CD4-positive, CD25-positive, alpha-beta regulatory T cell (primary cell): ENCODE measurements around the gene PLAU. TPM values are rescaled to one million over a fixed set of nuclear protein-coding genes. Genes with fewer than 3 reads are reported as not detected.
"Not testable (repeated sequence)": the region's sequence is repeated elsewhere in the genome, so short reads cannot be mapped to it uniquely, and the experiment has no call there.

ENCODE experiments used
- ATAC-seq, 2 donors: fragments of 150-1000 bp; cut with Tn5 transposase; one replicate each; pipeline ENCODE4 v1.10.0; 2021; ENCODE audit warnings: low read depth in 2 of 2, moderate number of reproducible peaks in 2 of 2, moderate library complexity in 1 of 2
- DNase-seq, 3 donors: peaks; one replicate each; pipeline versions ENCODE4 v3.0.0 to v3.0.0-alpha.2; 2012 to 2022; ENCODE audit warnings: mixed read lengths in 1 of 3
- H3K27ac ChIP-seq: one replicate; pipeline ENCODE4 v1.7.0; 2013; ENCODE audit warnings: mild to moderate bottlenecking, low read length; ENCODE audit not compliant: insufficient read depth, poor library complexity, severe bottlenecking
- H3K27me3 ChIP-seq: one replicate; pipeline ENCODE4 v1.7.0; 2013; ENCODE audit warnings: low read length; ENCODE audit not compliant: control insufficient read depth, insufficient read depth
- H3K36me3 ChIP-seq: one replicate; pipeline ENCODE4 v1.7.0; 2013; ENCODE audit warnings: mild to moderate bottlenecking, low read length, moderate library complexity; ENCODE audit not compliant: control insufficient read depth, insufficient read depth
- H3K4me1 ChIP-seq: 2 replicates; pipeline ENCODE4 v1.7.0; 2013; ENCODE audit warnings: mild to moderate bottlenecking, low read length; ENCODE audit not compliant: insufficient read depth, control insufficient read depth, poor library complexity, severe bottlenecking
- H3K4me3 ChIP-seq: one replicate; pipeline ENCODE4 v1.7.0; 2013; ENCODE audit warnings: low read depth, mild to moderate bottlenecking, low read length, moderate library complexity
- H3K9me3 ChIP-seq, 2 experiments: 1 replicate in 1 of 2; 2 replicates in 1 of 2; pipeline ENCODE4 v1.7.0; 2013; ENCODE audit warnings: low read length in 2 of 2, mild to moderate bottlenecking in 1 of 2, moderate library complexity in 1 of 2; ENCODE audit not compliant: control insufficient read depth in 2 of 2
- H3K27ac Mint-ChIP-seq, 3 donors: one replicate each; pipeline ENCODE4 v1.8.0; 2020 to 2022; ENCODE audit warnings: mild to moderate bottlenecking in 3 of 3, mixed read lengths in 3 of 3, moderate library complexity in 2 of 3
- H3K27me3 Mint-ChIP-seq: one replicate; pipeline ENCODE4 v1.8.0; 2022; ENCODE audit warnings: mild to moderate bottlenecking, mixed read lengths
- H3K36me3 Mint-ChIP-seq: one replicate; pipeline ENCODE4 v1.8.0; 2020; ENCODE audit warnings: mixed read lengths
- H3K4me1 Mint-ChIP-seq, 4 donors: one replicate each; pipeline ENCODE4 v1.8.0; 2020 to 2022; ENCODE audit warnings: mixed read lengths in 4 of 4, mild to moderate bottlenecking in 1 of 4
- H3K4me3 Mint-ChIP-seq, 4 donors: one replicate each; pipeline ENCODE4 v1.8.0; 2020 to 2022; ENCODE audit warnings: mild to moderate bottlenecking in 4 of 4, mixed read lengths in 4 of 4, moderate library complexity in 3 of 4
- H3K9me3 Mint-ChIP-seq, 7 donors: one replicate each; pipeline ENCODE4 v1.8.0; 2020 to 2022; ENCODE audit warnings: mixed read lengths in 7 of 7, mild to moderate bottlenecking in 3 of 7, moderate library complexity in 2 of 7
- polyA plus RNA-seq, 4 donors: library from polyadenylated mRNA; unstranded; fragments of 300-500 nt; fragmentation: Illumina TruSeq; gene quantifications; one replicate each; pipeline ENCODE4 v1.2.3, GENCODE V29; 2021
- total RNA-seq: library from RNA; stranded (reverse); gene quantifications from one replicate; pipeline ENCODE4 v1.2.3, GENCODE V29; 2022

PLAU gene
- total and polyA plus RNA-seq, 5 donors from 2014 or later = 0.35 TPM; not detected in 4

DNA sequence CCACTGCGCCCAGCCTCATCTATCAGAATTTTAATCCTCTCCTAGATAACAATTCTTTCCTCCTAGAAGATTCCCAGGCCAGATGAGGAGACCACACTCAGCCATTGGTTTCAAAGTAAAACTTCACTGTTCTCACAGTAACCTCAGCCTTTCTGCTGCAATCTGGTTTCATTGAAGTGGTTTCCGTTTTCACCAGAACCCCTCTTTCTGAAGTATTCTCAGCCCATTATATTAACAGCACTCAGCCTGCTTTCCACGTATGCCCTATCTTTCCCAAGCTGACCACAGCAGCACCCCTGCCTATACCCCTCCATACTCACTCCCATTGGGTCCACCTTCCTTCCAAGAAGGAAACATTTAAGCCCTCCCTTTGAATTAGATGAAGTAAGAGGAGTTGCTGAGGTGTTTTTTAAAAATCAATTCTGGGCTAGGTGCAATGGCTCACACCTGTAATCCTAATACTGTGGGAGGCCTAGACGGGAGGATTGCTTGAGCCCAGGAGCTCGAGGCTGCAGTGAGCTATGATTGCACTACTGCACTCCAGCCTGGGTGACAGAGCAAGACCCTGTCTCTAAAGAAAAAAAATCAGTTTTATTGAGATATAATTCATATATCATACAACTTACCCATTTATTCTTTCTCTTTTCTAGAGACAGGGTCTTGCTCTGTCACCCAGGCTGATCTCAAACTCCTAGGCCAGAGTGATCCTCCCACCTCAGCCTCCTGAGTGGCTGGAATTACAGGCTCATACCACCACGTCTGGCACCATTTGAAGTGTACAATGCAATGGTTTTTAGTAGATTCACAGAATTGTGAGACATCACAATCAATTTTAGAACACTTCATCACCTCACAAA, 11.3 kb downstream of the PLAU start:
- Mint-ChIP-seq H3K4me3 (peak overlapping the region; percentile 1 to 83 (median 60)), H3K27ac (peak overlapping the region in 1 of 3 donors; percentile 42), H3K9me3 (peaks cover 0 to 6% (median 0%) of the 10 kb centered on the region in 7 donors), H3K4me1 (peaks cover 11 to 43% (median 19%) of the 10 kb centered on the region in 4 donors), H3K36me3 (no peaks in the 10 kb centered on the region), H3K27me3 (peaks cover 5% of the 10 kb centered on the region)
- H3K4me1 ChIP-seq = peaks cover 22% of the 10 kb centered on the region
- peak; percentile 78 to 88 for ATAC-seq
- no peak overlapping the region for H3K27ac ChIP-seq
- H3K4me3 ChIP-seq = peak overlapping the region; percentile 68
- peak in 2 of 3 donors; percentile 61 to 78 for DNase-seq
- peaks cover 3% of the 10 kb centered on the region for H3K27me3 ChIP-seq
- H3K9me3 ChIP-seq = no peaks in the 10 kb centered on the region
- H3K36me3 ChIP-seq = no peaks in the 10 kb centered on the region

- Mint-ChIP-seq H3K36me3 (no peaks in the 10 kb centered on the region), H3K27me3 (peaks cover 5% of the 10 kb centered on the region), H3K4me1 (peaks cover 11 to 43% (median 19%) of the 10 kb centered on the region in 4 donors), H3K4me3 (peak overlapping the region in 1 of 4 donors; percentile 51), H3K9me3 (peaks cover 0 to 6% (median 0%) of the 10 kb centered on the region in 7 donors), H3K27ac (peak overlapping the region in 1 of 3 donors; percentile 42)
- Histone ChIP-seq H3K4me1 (peaks cover 22% of the 10 kb centered on the region), H3K4me3 (no peak overlapping the region), H3K27me3 (peaks cover 3% of the 10 kb centered on the region), H3K27ac (no peak overlapping the region), H3K9me3 (no peaks in the 10 kb centered on the region), H3K36me3 (no peaks in the 10 kb centered on the region)
- DNase-seq (no peak), ATAC-seq (no peak)
Measured at GRCh38 chr10:73922864-73923133, 11.9 kb downstream of the PLAU start.

- Mint-ChIP-seq H3K27me3 (peaks cover 5% of the 10 kb centered on the region), H3K27ac (no peak overlapping the region), H3K4me1 (peaks cover 11 to 43% (median 19%) of the 10 kb centered on the region in 4 donors), H3K9me3 (peaks cover 0 to 3% (median 0%) of the 10 kb centered on the region in 7 donors), H3K36me3 (no peaks in the 10 kb centered on the region), H3K4me3 (no peak overlapping the region)
- no peak for DNase-seq
- H3K27ac ChIP-seq = no peak overlapping the region
- H3K4me1 ChIP-seq = peaks cover 22% of the 10 kb centered on the region
- peaks cover 3% of the 10 kb centered on the region for H3K27me3 ChIP-seq
- no peaks in the 10 kb centered on the region for H3K36me3 ChIP-seq
- H3K4me3 ChIP-seq = no peak overlapping the region
- ATAC-seq = no peak
- H3K9me3 ChIP-seq = no peaks in the 10 kb centered on the region
Measured at GRCh38 chr10:73923935-73924598, 13.1 kb downstream of the PLAU start.

GRCh38 chr10:73924935-73925334, 14.0 kb downstream of the PLAU start:
- Mint-ChIP-seq H3K9me3 (peaks cover 0 to 1% (median 0%) of the 10 kb centered on the region in 7 donors), H3K27ac (no peak overlapping the region), H3K27me3 (peaks cover 5% of the 10 kb centered on the region), H3K4me3 (no peak overlapping the region), H3K4me1 (peaks cover 11 to 40% (median 17%) of the 10 kb centered on the region in 4 donors), H3K36me3 (no peaks in the 10 kb centered on the region)
- Histone ChIP-seq H3K36me3 (no peaks in the 10 kb centered on the region), H3K4me3 (no peak overlapping the region), H3K27me3 (peaks cover 3% of the 10 kb centered on the region), H3K27ac (no peak overlapping the region), H3K9me3 (no peaks in the 10 kb centered on the region), H3K4me1 (peaks cover 19% of the 10 kb centered on the region)
- no peak for DNase-seq
- no peak for ATAC-seq

GRCh38 chr10:73925539-73925938, 14.6 kb downstream of the PLAU start:
- H3K9me3 ChIP-seq = no peaks in the 10 kb centered on the region
- no peak for DNase-seq
- peaks cover 15% of the 10 kb centered on the region for H3K4me1 ChIP-seq
- Mint-ChIP-seq H3K9me3 (no peaks in the 10 kb centered on the region), H3K36me3 (no peaks in the 10 kb centered on the region), H3K4me3 (peak overlapping the region in 1 of 4 donors; percentile 8), H3K4me1 (peaks cover 11 to 35% (median 13%) of the 10 kb centered on the region in 4 donors), H3K27me3 (peaks cover 5% of the 10 kb centered on the region), H3K27ac (peak overlapping the region in 1 of 3 donors; percentile 9)
- H3K27ac ChIP-seq = no peak overlapping the region
- no peak for ATAC-seq
- no peaks in the 10 kb centered on the region for H3K36me3 ChIP-seq
- H3K4me3 ChIP-seq = no peak overlapping the region
- H3K27me3 ChIP-seq = peaks cover 3% of the 10 kb centered on the region

- no peaks in the 10 kb centered on the region for H3K9me3 ChIP-seq
- Mint-ChIP-seq H3K27ac (peak overlapping the region in 1 of 3 donors; percentile 33), H3K4me3 (no peak overlapping the region), H3K27me3 (peaks cover 5% of the 10 kb centered on the region), H3K4me1 (peaks cover 11 to 29% (median 13%) of the 10 kb centered on the region in 4 donors), H3K9me3 (no peaks in the 10 kb centered on the region), H3K36me3 (no peaks in the 10 kb centered on the region)
- H3K27ac ChIP-seq = no peak overlapping the region
- H3K4me3 ChIP-seq = no peak overlapping the region
- H3K36me3 ChIP-seq = no peaks in the 10 kb centered on the region
- H3K27me3 ChIP-seq = peaks cover 3% of the 10 kb centered on the region
- ATAC-seq (no peak), DNase-seq (no peak)
- H3K4me1 ChIP-seq = peaks cover 15% of the 10 kb centered on the region
Measured at GRCh38 chr10:73926152-73926764, 15.3 kb downstream of the PLAU start.

DNA sequence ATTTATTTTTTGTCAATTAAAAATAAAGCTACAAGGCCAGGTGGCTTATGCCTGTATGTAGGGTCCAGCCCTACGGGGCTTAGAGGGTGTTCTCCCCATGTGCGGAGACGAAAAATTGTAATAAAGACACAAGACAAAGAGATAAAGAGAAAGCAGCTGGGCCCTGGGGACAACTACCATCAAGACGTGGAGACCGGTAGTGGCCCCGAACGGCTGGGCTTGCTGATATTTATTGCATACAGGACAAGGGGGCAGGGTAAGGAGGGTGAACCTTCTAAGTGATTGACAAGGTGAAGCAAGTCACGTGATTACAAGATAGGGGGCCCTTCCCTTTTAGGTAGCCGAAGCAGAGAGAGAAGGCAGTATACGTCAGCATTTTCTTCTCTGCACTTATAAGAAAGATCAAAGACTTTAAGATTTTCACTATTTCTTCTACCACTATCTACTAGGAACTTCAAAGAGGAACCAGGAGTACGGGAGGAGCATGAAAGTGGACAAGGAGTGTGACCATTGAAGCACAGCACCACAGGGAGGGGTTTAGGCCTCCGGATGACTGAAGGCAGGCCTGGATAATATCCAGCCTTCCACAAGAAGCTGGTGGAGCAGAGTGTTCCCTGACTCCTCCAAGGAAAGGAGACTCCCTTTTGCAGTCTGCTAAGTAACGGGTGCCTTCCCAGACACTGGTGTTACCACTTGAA, 19.8 kb downstream of the PLAU start:
- H3K9me3 ChIP-seq, DNase-seq, H3K36me3 Mint-ChIP-seq, H3K27me3 Mint-ChIP-seq, H3K9me3 Mint-ChIP-seq, H3K4me3 ChIP-seq, H3K27me3 ChIP-seq, ATAC-seq, H3K4me3 Mint-ChIP-seq, H3K27ac Mint-ChIP-seq, H3K36me3 ChIP-seq, H3K27ac ChIP-seq: not testable (repeated sequence)
- peaks cover 2 to 19% (median 9%) of the 10 kb centered on the region in 4 donors for H3K4me1 Mint-ChIP-seq
- peaks cover 11% of the 10 kb centered on the region for H3K4me1 ChIP-seq
